Camera-type eye (tissue), 1 donor: ENCODE results near the gene PRICKLE4. TPM values are rescaled to one million over a fixed set of nuclear protein-coding genes. Genes with fewer than 3 reads are reported as not detected.

Experiments used
- total RNA-seq: library from RNA; depleted of rRNA; stranded (reverse); fragments of >200 nt; gene quantifications from one replicate; pipeline ENCODE4 v1.2.3, GENCODE V29; 2014

Gene PRICKLE4
- total RNA-seq = 4.1 TPM

GRCh38 chr6:41780551-41781365, at the start of gene PRICKLE4:
Gene PRICKLE4, plus strand, starts transcription at chr6:41780782. Its CDS starts 2,692 bp downstream, at chr6:41783474.

GRCh38 chr6:41735427-41736185, 45.0 kb upstream of the PRICKLE4 start, which contains the start of gene TFEB:
Gene TFEB, minus strand, starts transcription at chr6:41735608. Its CDS starts 44,395 bp downstream, at chr6:41691213.

GRCh38 chr6:41747256-41748101, 33.1 kb upstream of the PRICKLE4 start, which contains the start of gene PGC:
Gene PGC, minus strand, starts transcription at chr6:41747397. Its CDS starts 63 bp downstream, at chr6:41747334.

GRCh38 chr6:41779788-41780550, 613 bp upstream of the PRICKLE4 start, which contains the start of gene FRS3:
Gene FRS3, minus strand, starts transcription at chr6:41779900. Its CDS starts 2,913 bp downstream, at chr6:41776987.

GRCh38 chr6:41787219-41787917, 6.8 kb downstream of the PRICKLE4 start, which contains the start of gene TOMM6:
Gene TOMM6, plus strand, starts transcription at chr6:41787694. Its CDS starts 4 bp downstream, at chr6:41787698.

Other genes starting within 250 kb of the PRICKLE4 start
- gene FOXP4, start 234.4 kb upstream of the PRICKLE4 start, total RNA-seq = 7.3 TPM
- gene MDFI, start 142.3 kb upstream of the PRICKLE4 start, total RNA-seq = 30.1 TPM
- gene TFEB, start 45.2 kb upstream of the PRICKLE4 start, total RNA-seq = 9.2 TPM
- not detected for gene PGC, start 33.4 kb upstream of the PRICKLE4 start, total RNA-seq
- 5.5 TPM for gene FRS3, start 882 bp upstream of the PRICKLE4 start, total RNA-seq
- 75.8 TPM for gene TOMM6, start 6.9 kb downstream of the PRICKLE4 start, total RNA-seq
- gene USP49, start 114.6 kb downstream of the PRICKLE4 start, total RNA-seq = 21.3 TPM
- 24.9 TPM for gene MED20, start 140.4 kb downstream of the PRICKLE4 start, total RNA-seq
- 15.6 TPM for gene BYSL, start 140.7 kb downstream of the PRICKLE4 start, total RNA-seq
- gene CCND3, start 161.0 kb downstream of the PRICKLE4 start, total RNA-seq = 17.9 TPM